RWPE2 (cell line): Measurements from ENCODE around the gene NEDD4L.

Experiments used
- ATAC-seq: fragments of 200-7000 bp; cut with Tn5 transposase; 3 replicates; pipeline ENCODE4 v1.9.1; 2021; ENCODE audit warnings: low read depth
- DNase-seq: peaks from one replicate; pipeline ENCODE4 v3.0.0-alpha.2; 2020; ENCODE audit warnings: low spot score
- H3K27ac ChIP-seq: fragments of 450-650 bp; 2 replicates; pipeline ENCODE4 v1.5.1; 2017; ENCODE audit warnings: mild to moderate bottlenecking; ENCODE audit not compliant: poor library complexity, severe bottlenecking
- H3K27me3 ChIP-seq: fragments of 250-450 bp; sonication (Bioruptor Pico); 2 replicates; pipeline ENCODE4 v1.5.1; 2021; ENCODE audit warnings: mild to moderate bottlenecking, moderate library complexity; ENCODE audit not compliant: insufficient read depth, poor library complexity, severe bottlenecking
- H3K36me3 ChIP-seq: fragments of 250-450 bp; sonication (Bioruptor Pico); 2 replicates; pipeline ENCODE4 v1.5.1; 2020; ENCODE audit warnings: low read depth, mild to moderate bottlenecking, moderate library complexity
- H3K4me1 ChIP-seq: fragments of 250-450 bp; sonication (Bioruptor Pico); 2 replicates; pipeline ENCODE4 v1.5.1; 2021; ENCODE audit warnings: mild to moderate bottlenecking, moderate library complexity; ENCODE audit not compliant: insufficient read depth, poor library complexity, severe bottlenecking
- H3K4me3 ChIP-seq: fragments of 250-450 bp; sonication (Bioruptor Pico); 2 replicates; pipeline ENCODE4 v1.5.1; 2021; ENCODE audit warnings: mild to moderate bottlenecking, moderate library complexity; ENCODE audit not compliant: severe bottlenecking
- H3K9me3 ChIP-seq: fragments of 250-450 bp; sonication (Bioruptor Pico); 2 replicates; pipeline ENCODE4 v1.5.1; 2021; ENCODE audit warnings: mild to moderate bottlenecking, moderate library complexity; ENCODE audit not compliant: severe bottlenecking
- TF ChIP-seq, protein P1 (sequence below): fragments of 450-650 bp; IDR thresholded peaks from one replicate; pipeline ENCODE4 v1.5.1; 2017; ENCODE audit warnings: mild to moderate bottlenecking, moderate library complexity; ENCODE audit not compliant: poor library complexity, severe bottlenecking

Gene NEDD4L

DNA sequence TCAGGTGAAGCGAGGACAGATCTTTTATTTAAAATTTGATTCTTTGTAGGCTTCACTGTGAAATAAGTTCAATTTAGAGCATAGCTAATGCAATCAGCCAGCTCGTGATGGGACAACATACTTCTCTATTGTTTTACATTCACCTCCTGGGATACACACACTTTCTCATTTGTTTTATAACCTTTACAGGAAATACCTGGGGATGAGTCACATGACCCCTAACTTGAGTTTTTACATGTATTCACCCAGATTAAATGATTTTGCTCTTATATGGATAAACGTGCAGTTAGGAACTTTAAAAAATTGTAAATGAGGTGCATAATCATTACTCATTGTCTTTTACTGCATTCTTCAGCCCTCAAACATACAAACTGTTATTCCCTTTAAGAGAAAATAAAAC is 152.1 kb downstream of the NEDD4L start:
- ATAC-seq (peak; percentile 64), DNase-seq (no peak)
- no peaks in the 10 kb centered on the region for H3K9me3 ChIP-seq
- H3K27me3 ChIP-seq, result no peaks in the 10 kb centered on the region
- H3K36me3 ChIP-seq, result no peaks in the 10 kb centered on the region
- TF ChIP-seq, protein P1, sequence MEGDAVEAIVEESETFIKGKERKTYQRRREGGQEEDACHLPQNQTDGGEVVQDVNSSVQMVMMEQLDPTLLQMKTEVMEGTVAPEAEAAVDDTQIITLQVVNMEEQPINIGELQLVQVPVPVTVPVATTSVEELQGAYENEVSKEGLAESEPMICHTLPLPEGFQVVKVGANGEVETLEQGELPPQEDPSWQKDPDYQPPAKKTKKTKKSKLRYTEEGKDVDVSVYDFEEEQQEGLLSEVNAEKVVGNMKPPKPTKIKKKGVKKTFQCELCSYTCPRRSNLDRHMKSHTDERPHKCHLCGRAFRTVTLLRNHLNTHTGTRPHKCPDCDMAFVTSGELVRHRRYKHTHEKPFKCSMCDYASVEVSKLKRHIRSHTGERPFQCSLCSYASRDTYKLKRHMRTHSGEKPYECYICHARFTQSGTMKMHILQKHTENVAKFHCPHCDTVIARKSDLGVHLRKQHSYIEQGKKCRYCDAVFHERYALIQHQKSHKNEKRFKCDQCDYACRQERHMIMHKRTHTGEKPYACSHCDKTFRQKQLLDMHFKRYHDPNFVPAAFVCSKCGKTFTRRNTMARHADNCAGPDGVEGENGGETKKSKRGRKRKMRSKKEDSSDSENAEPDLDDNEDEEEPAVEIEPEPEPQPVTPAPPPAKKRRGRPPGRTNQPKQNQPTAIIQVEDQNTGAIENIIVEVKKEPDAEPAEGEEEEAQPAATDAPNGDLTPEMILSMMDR, result no peak
- H3K27ac ChIP-seq, result peak overlapping the region; percentile 88
- H3K4me3 ChIP-seq, result peak overlapping the region; percentile 40
- peaks cover 19% of the 10 kb centered on the region for H3K4me1 ChIP-seq

DNA sequence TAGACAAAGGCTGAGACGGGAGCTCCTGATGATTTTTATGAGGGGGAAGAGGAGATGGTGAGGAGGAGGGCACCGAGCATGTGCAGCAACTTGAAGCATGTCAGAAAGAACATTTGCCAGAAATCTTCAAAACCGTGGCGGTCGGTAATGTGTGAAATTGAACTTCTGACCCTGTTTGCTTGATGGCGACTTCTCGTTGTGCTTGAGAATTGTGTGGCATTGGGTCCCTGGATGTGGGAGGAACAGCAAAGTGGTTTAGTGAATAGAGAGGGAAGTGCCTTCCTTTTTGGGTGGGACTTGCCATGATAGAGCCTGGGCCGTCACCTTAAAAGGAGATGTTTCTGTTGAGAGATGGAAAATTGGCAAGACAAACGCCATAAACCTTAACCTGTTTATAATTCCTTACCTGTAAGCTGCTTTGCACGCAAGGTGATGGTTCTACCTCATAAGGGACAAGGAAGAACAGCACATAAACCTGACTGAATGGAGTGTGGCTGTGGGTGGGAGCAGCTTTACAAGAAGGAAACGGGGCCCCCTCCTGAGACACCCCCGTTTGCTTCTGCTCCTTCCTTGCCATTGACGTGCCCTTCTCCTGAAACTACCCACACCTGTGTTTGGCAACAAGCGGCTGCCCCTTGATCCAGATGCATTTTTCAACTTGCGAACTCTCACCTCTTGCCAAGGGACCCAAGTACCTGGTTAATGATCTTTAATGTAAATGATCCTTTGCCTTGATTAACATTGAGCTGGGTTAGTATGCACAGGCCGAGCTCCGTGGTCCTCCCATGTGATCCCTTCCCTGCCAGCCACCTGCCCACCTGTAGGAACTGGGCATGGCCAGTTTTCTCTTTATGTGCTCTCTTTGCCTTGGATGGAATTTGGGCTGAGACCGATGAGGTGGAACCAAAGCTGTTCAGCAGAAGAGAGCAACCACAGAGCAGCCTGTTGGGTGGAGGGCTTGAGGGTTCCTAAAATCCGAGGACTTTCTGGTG is 153.2 kb downstream of the NEDD4L start:
- DNase-seq, result no peak

DNA sequence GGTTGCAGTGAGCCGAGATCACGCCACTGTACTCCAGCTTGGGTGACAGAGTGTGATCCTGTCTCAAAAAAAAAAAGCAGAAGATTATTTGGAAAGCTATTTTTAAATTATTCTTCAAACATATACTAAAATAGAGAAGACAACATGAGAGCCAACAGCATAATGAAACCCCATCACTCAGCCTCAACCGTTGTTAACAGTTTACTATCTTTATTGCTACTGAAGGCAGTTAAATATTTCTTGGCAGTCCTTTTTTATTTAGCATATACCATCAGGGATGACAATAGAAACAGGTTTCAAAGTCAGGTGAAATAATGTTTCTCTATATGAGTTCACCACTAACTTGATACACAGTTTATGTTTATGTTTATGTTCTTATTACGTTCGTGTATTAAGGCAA is 157.2 kb downstream of the NEDD4L start:
- TF ChIP-seq, protein P1, result no peak
- peak overlapping the region; percentile 39 for H3K27ac ChIP-seq
- no peaks in the 10 kb centered on the region for H3K9me3 ChIP-seq
- ATAC-seq, result no peak
- no peak overlapping the region for H3K4me3 ChIP-seq
- H3K4me1 ChIP-seq, result peaks cover 36% of the 10 kb centered on the region
- no peaks in the 10 kb centered on the region for H3K36me3 ChIP-seq
- H3K27me3 ChIP-seq, result no peaks in the 10 kb centered on the region
- DNase-seq, result no peak

More for the DNA sequence above, 153.2 kb downstream of the NEDD4L start:
- TF ChIP-seq, protein P1, result no peak
- Histone ChIP-seq H3K27me3 (no peaks in the 10 kb centered on the region), H3K9me3 (no peaks in the 10 kb centered on the region), H3K36me3 (no peaks in the 10 kb centered on the region), H3K4me1 (peaks cover 24% of the 10 kb centered on the region), H3K27ac (peak overlapping the region; percentile 88), H3K4me3 (peak overlapping the region; percentile 40)
- ATAC-seq, result no peak

DNA sequence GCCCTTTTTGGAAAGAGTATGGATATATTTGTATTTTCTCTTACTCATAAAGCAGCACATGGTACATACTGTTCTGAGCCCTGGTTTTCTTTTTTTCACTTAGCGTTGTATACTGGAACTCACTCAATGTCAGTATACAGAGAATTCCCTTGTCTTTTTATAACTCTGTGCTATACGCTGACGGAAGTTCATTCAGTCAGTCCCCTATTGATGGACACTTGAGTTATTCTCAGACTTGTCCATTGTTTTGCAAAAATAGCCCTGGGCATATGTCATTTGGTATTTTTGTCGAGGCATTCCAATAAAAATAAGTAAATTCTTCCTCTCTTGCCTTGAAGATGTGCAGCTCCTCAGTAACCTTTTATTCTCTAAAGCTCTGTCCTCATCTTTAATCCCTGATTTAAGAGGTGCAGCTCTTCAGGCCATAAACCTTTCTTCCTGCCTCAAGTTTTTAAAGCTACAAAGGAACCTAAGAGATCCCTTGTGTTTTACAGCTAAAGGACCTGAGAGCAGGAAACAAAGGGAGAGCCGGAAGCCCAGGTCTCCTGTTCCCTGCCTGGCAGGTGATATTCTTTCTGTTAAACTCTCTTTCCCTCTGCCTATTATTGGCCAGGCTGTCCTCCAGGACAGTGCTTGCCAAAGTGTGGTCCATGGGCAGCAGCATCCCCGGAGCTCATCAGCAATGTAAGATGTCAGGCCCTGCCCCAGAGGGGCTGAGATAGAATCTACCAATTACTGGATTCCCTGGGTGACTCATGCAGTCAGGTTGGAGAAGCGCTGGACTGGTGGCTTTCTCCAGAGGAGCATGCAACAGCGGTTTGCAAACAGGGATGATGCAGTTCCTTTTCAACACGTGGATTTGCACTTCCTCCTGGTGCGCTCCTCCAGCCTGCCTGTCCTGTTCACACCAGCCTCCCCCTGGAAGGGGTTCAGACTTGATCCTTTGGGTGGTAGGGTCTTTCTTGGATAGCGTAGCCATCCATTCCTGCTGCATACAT is 158.0 kb downstream of the NEDD4L start:
- TF ChIP-seq, protein P1, result no peak
- Histone ChIP-seq H3K27ac (peak overlapping the region; percentile 39), H3K27me3 (no peaks in the 10 kb centered on the region), H3K4me1 (peaks cover 28% of the 10 kb centered on the region), H3K9me3 (no peaks in the 10 kb centered on the region), H3K36me3 (no peaks in the 10 kb centered on the region), H3K4me3 (no peak overlapping the region)
- DNase-seq (peak; percentile 67), ATAC-seq (peak; percentile 93)
